Middle frontal gyrus (tissue), 1 donor: ENCODE measurements around the gene LRTM1.

Experiments
- DNase-seq: peaks from one replicate; pipeline ENCODE4 v3.0.0-alpha.2; 2015; ENCODE audit warnings: low spot score; ENCODE audit errors: extremely low spot score

The LRTM1 gene

GRCh38 chr3:54940971-54941370 is 13.1 kb upstream of the LRTM1 start:
- DNase-seq: no peak

GRCh38 chr3:54939557-54940300 is 11.9 kb upstream of the LRTM1 start:
- no peak for DNase-seq

- DNase-seq: no peak
Observed at GRCh38 chr3:54936561-54936960, 8.7 kb upstream of the LRTM1 start.

GRCh38 chr3:54935869-54936268 is 8.0 kb upstream of the LRTM1 start:
- no peak for DNase-seq

GRCh38 chr3:54932606-54933005 is 4.7 kb upstream of the LRTM1 start:
- DNase-seq: peak; percentile 60

- DNase-seq: peak; percentile 62
Observed at GRCh38 chr3:54931182-54931581, 3.3 kb upstream of the LRTM1 start.

GRCh38 chr3:54918516-54918915 is 9.3 kb downstream of the LRTM1 start:
- DNase-seq: no peak

GRCh38 chr3:54917862-54918261 is 10.0 kb downstream of the LRTM1 start:
- DNase-seq: no peak

GRCh38 chr3:54917174-54917573 is 10.7 kb downstream of the LRTM1 start:
- no peak for DNase-seq

- DNase-seq: no peak
Observed at GRCh38 chr3:54916732-54917131, 11.1 kb downstream of the LRTM1 start.

GRCh38 chr3:54915976-54916375 is 11.9 kb downstream of the LRTM1 start:
- no peak for DNase-seq

GRCh38 chr3:54915181-54915580 is 12.7 kb downstream of the LRTM1 start:
- DNase-seq: no peak

GRCh38 chr3:54914180-54914579 is 13.7 kb downstream of the LRTM1 start:
- DNase-seq: no peak

- DNase-seq: no peak
Observed at GRCh38 chr3:54909191-54909590, 18.7 kb downstream of the LRTM1 start.

- no peak for DNase-seq
Observed at GRCh38 chr3:54906763-54907162, 21.1 kb downstream of the LRTM1 start.

GRCh38 chr3:54905920-54906319 is 21.9 kb downstream of the LRTM1 start:
- DNase-seq: no peak

- DNase-seq: no peak
Observed at GRCh38 chr3:54905261-54905888, 22.5 kb downstream of the LRTM1 start.

GRCh38 chr3:54901906-54902685 is 25.8 kb downstream of the LRTM1 start:
- DNase-seq: no peak

- DNase-seq: no peak
Observed at GRCh38 chr3:54900838-54901591, 26.8 kb downstream of the LRTM1 start.

- DNase-seq: no peak
Observed at GRCh38 chr3:54899273-54899672, 28.6 kb downstream of the LRTM1 start.

GRCh38 chr3:54897028-54897711 is 30.7 kb downstream of the LRTM1 start:
- DNase-seq: no peak
